ENCODE data around the gene GDPGP1. TPM values are rescaled to one million over a fixed set of nuclear protein-coding genes. Genes with fewer than 3 reads are reported as not detected.

GDPGP1 gene
- total RNA-seq, 1 experiment from 2014 or later = 6.6 TPM

DNA sequence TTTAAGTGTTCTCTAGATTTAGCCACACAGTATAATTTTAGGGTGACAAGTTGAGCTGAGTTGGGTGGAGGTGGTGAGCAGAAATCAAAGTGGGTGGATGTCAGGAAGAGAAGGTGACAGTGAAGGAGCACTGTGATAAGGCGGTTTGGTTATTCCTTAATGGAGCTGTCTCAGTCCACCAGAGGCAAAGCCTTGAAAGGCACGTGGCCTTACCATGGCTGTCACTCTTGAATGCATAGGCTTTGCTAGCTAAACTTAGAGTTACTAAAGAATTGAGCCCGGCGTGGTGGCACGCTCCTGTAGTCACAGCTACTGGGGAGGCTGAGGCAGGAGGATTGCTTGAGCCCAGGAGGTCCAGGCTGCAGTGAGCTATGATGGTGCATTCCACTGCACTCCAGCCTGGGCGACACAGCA, 14.8 kb downstream of the GDPGP1 start:
- H4K20me1 ChIP-seq (ENCODE audit: low read length) = no peaks in the 10 kb centered on the region
- H3K36me3 ChIP-seq (ENCODE audit: low read depth, low read length) = no peaks in the 10 kb centered on the region
- TF ChIP-seq EZH2phosphoT487 (IDR thresholded peaks at IDR 0.05; ENCODE audit: borderline replicate concordance, low read length) (no peak), CTCF (conservative IDR thresholded peaks at IDR 0.05; ENCODE audit: low read depth, low read length) (no peak), EZH2 (IDR thresholded peaks at IDR 0.05; ENCODE audit: low read length, unreplicated experiment) (no peak)
- H3K9me3 ChIP-seq (ENCODE audit: low read length) = no peaks in the 10 kb centered on the region
- DNase-seq (no peak), ATAC-seq (no peak)
- H3K4me3 ChIP-seq (ENCODE audit: low read length) = 0 out of 2 replicates have a peak overlapping the region, but pooled peaks have one; percentile 74
- no peak overlapping the region for H3K27ac ChIP-seq (ENCODE audit: low read length)
- H3K4me1 ChIP-seq (ENCODE audit: insufficient read depth, low read length) = no peaks in the 10 kb centered on the region
- CTCF ChIA-PET = no interaction called here
- H2AFZ ChIP-seq (ENCODE audit: low read length) = peak overlapping the region; percentile 95; the same call in 1 of the 2 replicates
- BruUV-seq (replicated peaks) = no TSS peak
- peak overlapping the region; percentile 99; the same call in 1 of the 2 replicates for H3K4me2 ChIP-seq (ENCODE audit: low read length)
- H3K27me3 ChIP-seq (ENCODE audit: low read length) = no peaks in the 10 kb centered on the region
- H3K9me2 ChIP-seq (replicated peaks; ENCODE audit: low read length) = no peaks in the 10 kb centered on the region
- no peaks in the 10 kb centered on the region for H3F3A ChIP-seq (ENCODE audit: low read length, unreplicated experiment)
- POLR2A ChIA-PET (ENCODE audit: unreplicated experiment) = interaction anchor here (0.6 kb wide), 1 partner anchor 11 kb away, joined by 3 read pairs; no protein-coding TSS in a partner anchor
- no peak overlapping the region for H3K9ac ChIP-seq (ENCODE audit: low read length)
- no peaks in the 10 kb centered on the region for H3K79me2 ChIP-seq (ENCODE audit: low read length)
- intact Hi-C loops (cut with micrococcal nuclease) = no loop called here

GRCh38 chr15:90249203-90249863, 15.3 kb downstream of the GDPGP1 start, which contains the start of gene TTLL13:
TTLL13 (plus strand) TSS chr15:90249556; CDS start chr15:90250631, 1,075 bp downstream.
- Histone ChIP-seq H3K36me3 (ENCODE audit: low read depth, low read length) (no peaks in the 10 kb centered on the region), H3K4me3 (ENCODE audit: low read length) (peak within 1 kb of the TSS; percentile 74), H4K20me1 (ENCODE audit: low read length) (no peaks in the 10 kb centered on the region), H2AFZ (ENCODE audit: low read length) (peak within 1 kb of the TSS; percentile 95), H3K27ac (ENCODE audit: low read length) (no peak within 1 kb of the TSS), H3F3A (ENCODE audit: low read length, unreplicated experiment) (no peaks in the 10 kb centered on the region), H3K27me3 (ENCODE audit: low read length) (no peaks in the 10 kb centered on the region), H3K4me1 (ENCODE audit: insufficient read depth, low read length) (no peaks in the 10 kb centered on the region), H3K79me2 (ENCODE audit: low read length) (no peaks in the 10 kb centered on the region), H3K9me3 (ENCODE audit: low read length) (no peaks in the 10 kb centered on the region), H3K9me2 (replicated peaks; ENCODE audit: low read length) (no peaks in the 10 kb centered on the region), H3K4me2 (ENCODE audit: low read length) (peak within 1 kb of the TSS; percentile 99), H3K9ac (ENCODE audit: low read length) (peak within 1 kb of the TSS; percentile 51)
- peak; percentile 75 for DNase-seq
- TF ChIP-seq EZH2phosphoT487 (IDR thresholded peaks at IDR 0.05; ENCODE audit: borderline replicate concordance, low read length) = no peak
- TF ChIP-seq CTCF (conservative IDR thresholded peaks at IDR 0.05; ENCODE audit: low read depth, low read length) = no peak
- TF ChIP-seq EZH2 (IDR thresholded peaks at IDR 0.05; ENCODE audit: low read length, unreplicated experiment) = no peak
- no TSS peak for BruUV-seq (replicated peaks)
- POLR2A ChIA-PET (ENCODE audit: unreplicated experiment) = interaction anchor here (0.6 kb wide), 1 partner anchor 35 kb away, joined by 14 read pairs; no protein-coding TSS in a partner anchor
- ATAC-seq = peak; percentile 92
- intact Hi-C loops (cut with micrococcal nuclease) = no loop called here
- CTCF ChIA-PET = interaction anchor here (0.7 kb wide), 1 partner anchor 15 kb away, joined by 4 read pairs; the partner anchor contains the start of genes CIB1 and GDPGP1

DNA sequence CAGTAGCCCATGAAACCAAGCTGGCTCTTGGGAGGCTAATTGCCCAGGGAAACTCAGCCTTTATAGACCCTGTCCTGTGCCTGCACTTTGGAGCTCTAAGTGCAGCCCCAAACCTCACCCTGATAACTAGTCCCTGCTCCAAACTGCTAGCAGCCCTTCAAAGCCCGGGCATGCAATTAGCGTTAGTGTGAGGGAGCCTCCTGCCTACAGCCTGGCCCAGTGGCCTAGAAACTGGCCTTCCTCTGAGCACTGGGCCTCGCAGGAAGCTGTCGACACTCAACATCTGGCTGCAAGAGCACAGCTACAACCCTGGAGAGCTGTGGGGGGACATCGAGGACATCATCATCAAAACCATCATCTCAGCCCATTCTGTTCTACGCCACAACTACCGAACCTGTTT, 23.8 kb downstream of the GDPGP1 start:
- POLR2A ChIA-PET (ENCODE audit: unreplicated experiment) = no interaction called here

More for the DNA sequence above, 23.8 kb downstream of the GDPGP1 start:
- Histone ChIP-seq H3F3A (ENCODE audit: low read length, unreplicated experiment) (no peaks in the 10 kb centered on the region), H3K36me3 (ENCODE audit: low read depth, low read length) (no peaks in the 10 kb centered on the region), H3K4me1 (ENCODE audit: insufficient read depth, low read length) (peaks cover 18% of the 10 kb centered on the region), H3K27ac (ENCODE audit: low read length) (no peak overlapping the region), H3K79me2 (ENCODE audit: low read length) (no peaks in the 10 kb centered on the region), H3K4me2 (ENCODE audit: low read length) (no peak overlapping the region), H4K20me1 (ENCODE audit: low read length) (no peaks in the 10 kb centered on the region), H3K9me3 (ENCODE audit: low read length) (no peaks in the 10 kb centered on the region), H3K9ac (ENCODE audit: low read length) (no peak overlapping the region), H2AFZ (ENCODE audit: low read length) (no peak overlapping the region), H3K9me2 (replicated peaks; ENCODE audit: low read length) (no peaks in the 10 kb centered on the region), H3K27me3 (ENCODE audit: low read length) (no peaks in the 10 kb centered on the region), H3K4me3 (ENCODE audit: low read length) (no peak overlapping the region)
- ATAC-seq = no peak
- CTCF ChIA-PET = no interaction called here
- BruUV-seq (replicated peaks) = no TSS peak
- no peak for DNase-seq
- intact Hi-C loops (cut with micrococcal nuclease) = no loop called here
- TF ChIP-seq EZH2 (IDR thresholded peaks at IDR 0.05; ENCODE audit: low read length, unreplicated experiment) = no peak
- TF ChIP-seq CTCF (conservative IDR thresholded peaks at IDR 0.05; ENCODE audit: low read depth, low read length) = no peak
- no peak for TF ChIP-seq EZH2phosphoT487 (IDR thresholded peaks at IDR 0.05; ENCODE audit: borderline replicate concordance, low read length)
